Calu3 (cell line): Measurements from ENCODE around the gene INO80E. TPM values are rescaled to one million over a fixed set of nuclear protein-coding genes. Genes with fewer than 3 reads are reported as not detected.

ENCODE experiments used
- BruUV-seq: library from RNA; stranded (reverse); fragments of 400-500 nt; replicated peaks from 2 replicates; lab custom pipeline; 2021; lab: Mats Ljungman, UMichigan
- CTCF ChIA-PET: fragments of 300-600 bp; sonication (Branson Sonifier 250); formaldehyde crosslinking; loops from one replicate; lab custom pipeline; 2022; ENCODE audit warnings: antibody characterized with exemption; lab: Charles Lee
- DNase-seq: peaks from one replicate; pipeline ENCODE4 v3.0.0; 2022
- H3K27ac Mint-ChIP-seq: one replicate; pipeline ENCODE4 v1.8.0; 2022; ENCODE audit warnings: mixed read lengths; ENCODE audit not compliant: unreplicated experiment
- H3K27me3 Mint-ChIP-seq: one replicate; pipeline ENCODE4 v1.8.0; 2022; ENCODE audit warnings: mixed read lengths; ENCODE audit not compliant: unreplicated experiment
- H3K36me3 Mint-ChIP-seq: one replicate; pipeline ENCODE4 v1.8.0; 2022; ENCODE audit warnings: mild to moderate bottlenecking, moderate library complexity, mixed read lengths; ENCODE audit not compliant: insufficient read depth, unreplicated experiment
- H3K4me1 Mint-ChIP-seq: one replicate; pipeline ENCODE4 v1.8.0; 2022; ENCODE audit warnings: mild to moderate bottlenecking, low read depth, mixed read lengths; ENCODE audit not compliant: unreplicated experiment
- H3K4me3 Mint-ChIP-seq: one replicate; pipeline ENCODE4 v1.8.0; 2022; ENCODE audit warnings: mild to moderate bottlenecking, low read depth, moderate library complexity, mixed read lengths; ENCODE audit not compliant: unreplicated experiment
- H3K9me3 Mint-ChIP-seq: one replicate; pipeline ENCODE4 v1.8.0; 2022; ENCODE audit warnings: low read depth, mixed read lengths; ENCODE audit not compliant: unreplicated experiment
- intact Hi-C: fragments of 100-400 bp; cut with micrococcal nuclease; formaldehyde crosslinking; loops from one replicate; pipeline ENCODE4 v1.10.0; 2022; ENCODE audit not compliant: unreplicated experiment
- total RNA-seq: library from RNA; stranded (reverse); gene quantifications from 2 replicates; pipeline ENCODE4 v1.2.3, GENCODE V29; 2022
- TF ChIP-seq, protein P1 (sequence below): fragments of 200-600 bp; IDR thresholded peaks from one replicate; pipeline ENCODE4 v1.8.0; 2022; ENCODE audit warnings: antibody characterized with exemption; ENCODE audit not compliant: unreplicated experiment

The INO80E gene
- total RNA-seq, 1 experiment from 2014 or later, result 107 TPM

DNA sequence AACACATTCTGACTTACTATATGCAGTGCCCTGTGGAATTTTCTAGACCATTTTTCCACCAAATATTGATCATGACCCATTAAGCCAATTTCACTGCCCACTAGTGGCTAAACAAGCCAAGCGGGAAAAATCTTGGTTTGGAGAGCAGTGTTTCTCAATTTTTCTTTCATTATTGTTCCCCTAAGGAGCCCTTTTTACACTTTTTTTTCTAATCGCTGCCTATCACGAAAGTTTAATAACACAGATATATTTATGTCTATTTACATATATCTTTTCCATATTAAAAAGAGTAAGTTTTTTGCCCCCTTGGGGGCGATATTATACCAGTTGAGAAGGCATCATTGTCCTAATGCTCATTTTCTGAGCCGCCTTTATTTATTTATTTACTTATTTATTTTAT lies 45.8 kb downstream of the INO80E start:
- intact Hi-C loops, result loop anchor here (5.0 kb wide), 1 partner anchor 585 kb away; no protein-coding TSS in a partner anchor
- Mint-ChIP-seq H3K9me3 (no peaks in the 10 kb centered on the region), H3K36me3 (no peaks in the 10 kb centered on the region), H3K27ac (no peak overlapping the region), H3K4me1 (peaks cover 17% of the 10 kb centered on the region), H3K27me3 (peaks cover 13% of the 10 kb centered on the region), H3K4me3 (no peak overlapping the region)
- no TSS peak for BruUV-seq
- TF ChIP-seq, protein P1, sequence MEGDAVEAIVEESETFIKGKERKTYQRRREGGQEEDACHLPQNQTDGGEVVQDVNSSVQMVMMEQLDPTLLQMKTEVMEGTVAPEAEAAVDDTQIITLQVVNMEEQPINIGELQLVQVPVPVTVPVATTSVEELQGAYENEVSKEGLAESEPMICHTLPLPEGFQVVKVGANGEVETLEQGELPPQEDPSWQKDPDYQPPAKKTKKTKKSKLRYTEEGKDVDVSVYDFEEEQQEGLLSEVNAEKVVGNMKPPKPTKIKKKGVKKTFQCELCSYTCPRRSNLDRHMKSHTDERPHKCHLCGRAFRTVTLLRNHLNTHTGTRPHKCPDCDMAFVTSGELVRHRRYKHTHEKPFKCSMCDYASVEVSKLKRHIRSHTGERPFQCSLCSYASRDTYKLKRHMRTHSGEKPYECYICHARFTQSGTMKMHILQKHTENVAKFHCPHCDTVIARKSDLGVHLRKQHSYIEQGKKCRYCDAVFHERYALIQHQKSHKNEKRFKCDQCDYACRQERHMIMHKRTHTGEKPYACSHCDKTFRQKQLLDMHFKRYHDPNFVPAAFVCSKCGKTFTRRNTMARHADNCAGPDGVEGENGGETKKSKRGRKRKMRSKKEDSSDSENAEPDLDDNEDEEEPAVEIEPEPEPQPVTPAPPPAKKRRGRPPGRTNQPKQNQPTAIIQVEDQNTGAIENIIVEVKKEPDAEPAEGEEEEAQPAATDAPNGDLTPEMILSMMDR, result peak; percentile 60
- peak; percentile 44 for DNase-seq
- CTCF ChIA-PET, result interaction anchor here (0.9 to 1.6 kb wide), 2 partner anchors 10 kb away, joined by 3 to 9 read pairs; no protein-coding TSS in a partner anchor

DNA sequence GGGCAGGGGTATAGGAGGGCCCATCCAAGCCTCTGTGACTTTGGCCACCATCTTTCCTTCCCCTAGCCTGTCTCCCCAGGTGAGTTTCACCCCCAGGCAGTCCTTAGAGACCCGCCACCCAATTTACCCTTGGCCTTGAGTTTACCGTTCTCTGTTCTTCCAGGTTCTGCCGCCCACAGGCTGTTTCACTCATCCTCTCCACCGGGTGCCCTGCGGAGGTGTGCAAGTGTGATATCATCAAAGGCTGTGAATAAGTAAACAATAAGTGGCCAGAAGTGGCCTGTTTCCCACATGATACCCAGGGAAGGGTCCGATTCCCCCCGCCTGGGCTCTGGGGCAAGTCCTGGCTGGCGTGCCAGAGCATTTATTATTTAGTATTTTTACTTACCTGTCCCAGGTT lies 50.1 kb downstream of the INO80E start:
- Mint-ChIP-seq H3K27me3 (no peaks in the 10 kb centered on the region), H3K4me1 (peaks cover 17% of the 10 kb centered on the region), H3K27ac (no peak overlapping the region), H3K36me3 (peaks cover under 1% of the 10 kb centered on the region), H3K4me3 (no peak overlapping the region), H3K9me3 (no peaks in the 10 kb centered on the region)
- CTCF ChIA-PET, result no interaction called here
- intact Hi-C loops, result no loop called here
- BruUV-seq, result no TSS peak
- no peak for DNase-seq
- TF ChIP-seq, protein P1, result no peak

DNA sequence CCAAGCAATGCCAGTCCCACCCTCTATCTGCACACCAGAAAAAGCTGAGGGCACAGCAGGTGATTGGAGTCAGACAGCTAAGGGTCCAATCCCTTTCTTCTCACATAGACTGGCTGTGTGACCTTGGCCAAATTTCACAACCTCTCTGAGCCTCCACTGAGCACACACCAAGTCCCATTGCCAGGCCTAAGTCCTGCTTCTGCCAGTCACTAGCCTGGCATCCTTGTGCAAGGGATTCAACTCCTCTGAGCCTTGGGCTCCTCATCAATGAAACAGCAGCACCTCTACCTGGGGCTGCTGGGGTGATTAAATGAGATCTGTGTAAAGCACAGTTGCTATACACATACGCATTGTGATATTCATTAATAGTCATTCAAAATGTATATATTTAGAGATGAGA lies 50.5 kb downstream of the INO80E start:
- no peak overlapping the region for H3K27ac Mint-ChIP-seq
- CTCF ChIA-PET, result no interaction called here
- H3K4me3 Mint-ChIP-seq, result no peak overlapping the region

DNA sequence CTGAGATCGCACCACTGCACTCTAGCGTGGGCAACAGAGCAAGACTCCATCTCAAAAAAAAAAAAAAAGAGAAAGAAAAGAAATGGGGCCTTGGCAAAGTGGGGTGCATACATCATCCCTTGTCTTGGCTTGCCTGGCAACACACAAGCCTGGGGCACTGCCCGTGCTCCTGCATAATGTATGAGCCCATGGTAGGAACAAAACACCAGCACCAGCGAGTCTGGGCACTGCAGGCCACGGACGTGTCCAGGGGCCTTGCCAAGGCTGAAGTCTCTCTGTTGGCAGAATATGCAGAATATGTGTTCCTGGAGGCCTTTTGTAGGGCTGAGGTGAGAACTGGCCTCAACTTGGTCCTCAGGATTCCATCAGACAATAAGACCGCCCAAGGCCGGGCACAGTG lies 53.8 kb downstream of the INO80E start:
- DNase-seq, result no peak
- no peaks in the 10 kb centered on the region for H3K27me3 Mint-ChIP-seq
- no peak overlapping the region for H3K4me3 Mint-ChIP-seq
- H3K36me3 Mint-ChIP-seq, result peaks cover 31% of the 10 kb centered on the region
- CTCF ChIA-PET, result interaction anchor here (0.7 kb wide), 1 partner anchor 249 kb away, joined by 4 read pairs; no protein-coding TSS in a partner anchor
- no peak overlapping the region for H3K27ac Mint-ChIP-seq
- TF ChIP-seq, protein P1, result no peak
- no peaks in the 10 kb centered on the region for H3K9me3 Mint-ChIP-seq
- intact Hi-C loops, result no loop called here
- BruUV-seq, result no TSS peak
- H3K4me1 Mint-ChIP-seq, result peaks cover 41% of the 10 kb centered on the region

More for the DNA sequence above, 50.5 kb downstream of the INO80E start:
- Mint-ChIP-seq H3K36me3 (peaks cover 4% of the 10 kb centered on the region), H3K27me3 (no peaks in the 10 kb centered on the region), H3K9me3 (no peaks in the 10 kb centered on the region), H3K4me1 (peaks cover 21% of the 10 kb centered on the region)
- DNase-seq, result no peak
- TF ChIP-seq, protein P1, result no peak
- intact Hi-C loops, result no loop called here
- no TSS peak for BruUV-seq
